Measurements from ENCODE around the gene ZNF316.

The ZNF316 gene

GRCh38 chr7:6649241-6649961 lies 12.3 kb downstream of the ZNF316 start:
- H3K79me2 ChIP-seq (ENCODE audit: low read length), result no peaks in the 10 kb centered on the region
- no peak overlapping the region for H3K4me3 ChIP-seq (ENCODE audit: low read length)
- no peak overlapping the region for H3K27ac ChIP-seq (ENCODE audit: low read length)
- H3K4me1 ChIP-seq (ENCODE audit: low read length), result no peaks in the 10 kb centered on the region
- H3F3A ChIP-seq (ENCODE audit: insufficient read depth, low read length), result no peaks in the 10 kb centered on the region
- H3K27me3 ChIP-seq (replicated peaks; ENCODE audit: insufficient read depth, low read length), result no peaks in the 10 kb centered on the region
- H3K4me2 ChIP-seq (ENCODE audit: low read depth, low read length), result no peak overlapping the region
- no peaks in the 10 kb centered on the region for H4K20me1 ChIP-seq (ENCODE audit: insufficient read depth, low read length)
- TF ChIP-seq EZH2phosphoT487 (IDR thresholded peaks at IDR 0.05; ENCODE audit: low read length) (no peak), EZH2 (optimal IDR thresholded peaks at IDR 0.05; ENCODE audit: low read depth, low read length) (no peak)
- TF ChIP-seq, protein P1, sequence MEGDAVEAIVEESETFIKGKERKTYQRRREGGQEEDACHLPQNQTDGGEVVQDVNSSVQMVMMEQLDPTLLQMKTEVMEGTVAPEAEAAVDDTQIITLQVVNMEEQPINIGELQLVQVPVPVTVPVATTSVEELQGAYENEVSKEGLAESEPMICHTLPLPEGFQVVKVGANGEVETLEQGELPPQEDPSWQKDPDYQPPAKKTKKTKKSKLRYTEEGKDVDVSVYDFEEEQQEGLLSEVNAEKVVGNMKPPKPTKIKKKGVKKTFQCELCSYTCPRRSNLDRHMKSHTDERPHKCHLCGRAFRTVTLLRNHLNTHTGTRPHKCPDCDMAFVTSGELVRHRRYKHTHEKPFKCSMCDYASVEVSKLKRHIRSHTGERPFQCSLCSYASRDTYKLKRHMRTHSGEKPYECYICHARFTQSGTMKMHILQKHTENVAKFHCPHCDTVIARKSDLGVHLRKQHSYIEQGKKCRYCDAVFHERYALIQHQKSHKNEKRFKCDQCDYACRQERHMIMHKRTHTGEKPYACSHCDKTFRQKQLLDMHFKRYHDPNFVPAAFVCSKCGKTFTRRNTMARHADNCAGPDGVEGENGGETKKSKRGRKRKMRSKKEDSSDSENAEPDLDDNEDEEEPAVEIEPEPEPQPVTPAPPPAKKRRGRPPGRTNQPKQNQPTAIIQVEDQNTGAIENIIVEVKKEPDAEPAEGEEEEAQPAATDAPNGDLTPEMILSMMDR (IDR thresholded peaks at IDR 0.05; ENCODE audit: low read length), result no peak
- no peaks in the 10 kb centered on the region for H3K9me2 ChIP-seq (replicated peaks; ENCODE audit: insufficient read depth, low read length)
- H2AFZ ChIP-seq (ENCODE audit: low read length), result no peak overlapping the region
- H3K9me3 ChIP-seq (replicated peaks; ENCODE audit: insufficient read depth, low read length), result no peaks in the 10 kb centered on the region; the same call in 1 of the 2 replicates
- peaks cover 8% of the 10 kb centered on the region; the same call in 1 of the 2 replicates for H3K36me3 ChIP-seq (replicated peaks; ENCODE audit: insufficient read depth, low read length)
- H3K9ac ChIP-seq (ENCODE audit: low read length), result no peak overlapping the region
- no peak for DNase-seq

GRCh38 chr7:6650086-6650485 lies 13.0 kb downstream of the ZNF316 start:
- no peaks in the 10 kb centered on the region for H3K27me3 ChIP-seq (replicated peaks; ENCODE audit: insufficient read depth, low read length)
- no peaks in the 10 kb centered on the region for H4K20me1 ChIP-seq (ENCODE audit: insufficient read depth, low read length)
- no peaks in the 10 kb centered on the region for H3K4me1 ChIP-seq (ENCODE audit: low read length)
- H3K36me3 ChIP-seq (replicated peaks; ENCODE audit: insufficient read depth, low read length), result peaks cover under 1% of the 10 kb centered on the region; the same call in 1 of the 2 replicates
- no peak for DNase-seq
- H3K4me3 ChIP-seq (ENCODE audit: low read length), result no peak overlapping the region
- H3K79me2 ChIP-seq (ENCODE audit: low read length), result no peaks in the 10 kb centered on the region
- no peaks in the 10 kb centered on the region for H3F3A ChIP-seq (ENCODE audit: insufficient read depth, low read length)
- no peak overlapping the region for H3K9ac ChIP-seq (ENCODE audit: low read length)
- no peaks in the 10 kb centered on the region; the same call in 1 of the 2 replicates for H3K9me3 ChIP-seq (replicated peaks; ENCODE audit: insufficient read depth, low read length)
- H3K4me2 ChIP-seq (ENCODE audit: low read depth, low read length), result no peak overlapping the region
- no peaks in the 10 kb centered on the region for H3K9me2 ChIP-seq (replicated peaks; ENCODE audit: insufficient read depth, low read length)
- H2AFZ ChIP-seq (ENCODE audit: low read length), result no peak overlapping the region
- no peak overlapping the region for H3K27ac ChIP-seq (ENCODE audit: low read length)
- TF ChIP-seq EZH2 (optimal IDR thresholded peaks at IDR 0.05; ENCODE audit: low read depth, low read length) (no peak), EZH2phosphoT487 (IDR thresholded peaks at IDR 0.05; ENCODE audit: low read length) (no peak)
- TF ChIP-seq, protein P1 (IDR thresholded peaks at IDR 0.05; ENCODE audit: low read length), result no peak

GRCh38 chr7:6650521-6651011 lies 13.4 kb downstream of the ZNF316 start:
- no peak overlapping the region for H3K9ac ChIP-seq (ENCODE audit: low read length)
- H3K79me2 ChIP-seq (ENCODE audit: low read length), result no peaks in the 10 kb centered on the region
- H3F3A ChIP-seq (ENCODE audit: insufficient read depth, low read length), result no peaks in the 10 kb centered on the region
- H3K4me2 ChIP-seq (ENCODE audit: low read depth, low read length), result no peak overlapping the region
- no peaks in the 10 kb centered on the region; the same call in 1 of the 2 replicates for H3K9me3 ChIP-seq (replicated peaks; ENCODE audit: insufficient read depth, low read length)
- H3K4me1 ChIP-seq (ENCODE audit: low read length), result no peaks in the 10 kb centered on the region
- no peak for DNase-seq
- H3K36me3 ChIP-seq (replicated peaks; ENCODE audit: insufficient read depth, low read length), result no peaks in the 10 kb centered on the region; the same call in 1 of the 2 replicates
- H3K27me3 ChIP-seq (replicated peaks; ENCODE audit: insufficient read depth, low read length), result no peaks in the 10 kb centered on the region
- no peak overlapping the region for H3K27ac ChIP-seq (ENCODE audit: low read length)
- H4K20me1 ChIP-seq (ENCODE audit: insufficient read depth, low read length), result no peaks in the 10 kb centered on the region
- no peak overlapping the region for H2AFZ ChIP-seq (ENCODE audit: low read length)
- H3K4me3 ChIP-seq (ENCODE audit: low read length), result no peak overlapping the region
- H3K9me2 ChIP-seq (replicated peaks; ENCODE audit: insufficient read depth, low read length), result no peaks in the 10 kb centered on the region
- TF ChIP-seq EZH2 (optimal IDR thresholded peaks at IDR 0.05; ENCODE audit: low read depth, low read length), result no peak
- TF ChIP-seq EZH2phosphoT487 (IDR thresholded peaks at IDR 0.05; ENCODE audit: low read length), result no peak

All from MM.1S (cell line).